Mucosa of rectum (tissue), 2 donors: Measurements from ENCODE around the gene CTRL.
A peak's percentile ranks its signal among the peaks of the same experiment; 100 is the strongest.

Experiments used
- H3K27ac ChIP-seq, 2 donors: one replicate each; pipeline ENCODE4 v1.7.0; 2013; ENCODE audit warnings: inconsistent platforms in 2 of 2, low read depth in 2 of 2, low read length in 2 of 2
- H3K27me3 ChIP-seq, 2 donors: one replicate each; pipeline ENCODE4 v1.7.0; 2013; ENCODE audit warnings: low read length in 2 of 2; ENCODE audit not compliant: control insufficient read depth in 2 of 2, insufficient read depth in 2 of 2
- H3K36me3 ChIP-seq, 2 donors: one replicate each; pipeline ENCODE4 v1.7.0; 2013; ENCODE audit warnings: low read length in 2 of 2; ENCODE audit not compliant: control insufficient read depth in 2 of 2, insufficient read depth in 2 of 2
- H3K4me1 ChIP-seq, 2 donors: one replicate each; pipeline ENCODE4 v1.7.0; 2013; ENCODE audit warnings: low read length in 2 of 2, mild to moderate bottlenecking in 1 of 2; ENCODE audit not compliant: control insufficient read depth in 2 of 2, insufficient read depth in 2 of 2
- H3K4me3 ChIP-seq, 2 donors: one replicate each; pipeline ENCODE4 v1.7.0; 2013; ENCODE audit warnings: low read length in 2 of 2
- H3K9ac ChIP-seq, 2 donors: one replicate each; pipeline ENCODE4 v1.7.0; 2013; ENCODE audit warnings: low read length in 2 of 2, low read depth in 1 of 2, mild to moderate bottlenecking in 1 of 2
- H3K9me3 ChIP-seq, 2 donors: one replicate each; pipeline ENCODE4 v1.7.0; 2013; ENCODE audit warnings: low read length in 2 of 2; ENCODE audit not compliant: control insufficient read depth in 2 of 2
- donor health status: healthy.
- donor health status: Normal muscosa, but diverticular disease.

Gene CTRL

GRCh38 chr16:67892375-67892774 lies 39.3 kb downstream of the CTRL start:
- Histone ChIP-seq H3K4me3 (peak overlapping the region; percentile 66 to 87), H3K9ac (peak overlapping the region; percentile 60 to 70), H3K27ac (peak overlapping the region; percentile 28 to 97), H3K36me3 (no peaks in the 10 kb centered on the region), H3K4me1 (peaks cover 16 to 19% of the 10 kb centered on the region in 2 donors), H3K9me3 (no peaks in the 10 kb centered on the region), H3K27me3 (no peaks in the 10 kb centered on the region)

DNA sequence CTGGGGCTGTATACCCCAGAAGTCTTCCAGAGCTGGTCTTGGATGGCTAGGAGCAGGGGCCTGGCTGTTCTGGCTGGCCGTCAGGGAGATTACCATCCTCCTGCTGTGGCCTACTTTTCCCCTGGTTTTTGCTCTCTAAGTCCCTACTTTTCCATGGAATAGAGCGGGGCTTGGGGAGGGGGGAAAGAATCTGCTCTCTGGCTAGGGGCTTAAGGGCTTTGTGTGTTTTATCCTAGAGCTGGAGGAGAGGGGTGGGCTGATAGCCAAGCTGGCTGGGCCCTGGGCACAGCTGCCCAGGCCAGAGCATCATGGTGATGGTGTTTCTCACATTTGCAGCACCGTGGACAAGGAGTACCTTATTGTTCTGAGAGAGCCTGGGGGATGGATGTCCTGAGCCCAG lies 43.3 kb downstream of the CTRL start:
- Histone ChIP-seq H3K4me1 (peaks cover 3 to 7% of the 10 kb centered on the region in 2 donors), H3K9ac (no peak overlapping the region), H3K4me3 (no peak overlapping the region), H3K9me3 (no peaks in the 10 kb centered on the region), H3K36me3 (peaks cover 6 to 19% of the 10 kb centered on the region in 2 donors), H3K27ac (no peak overlapping the region), H3K27me3 (no peaks in the 10 kb centered on the region)

- H3K27ac ChIP-seq = no peak overlapping the region
- no peak overlapping the region for H3K4me3 ChIP-seq
- no peak overlapping the region for H3K9ac ChIP-seq
- peaks cover 26 to 37% of the 10 kb centered on the region in 2 donors for H3K36me3 ChIP-seq
- no peaks in the 10 kb centered on the region for H3K9me3 ChIP-seq
- H3K27me3 ChIP-seq = no peaks in the 10 kb centered on the region
- peaks cover 6 to 7% of the 10 kb centered on the region in 2 donors for H3K4me1 ChIP-seq
Measured at GRCh38 chr16:67886387-67886786, 45.3 kb downstream of the CTRL start.

- no peaks in the 10 kb centered on the region for H3K27me3 ChIP-seq
- no peak overlapping the region for H3K27ac ChIP-seq
- H3K9ac ChIP-seq = no peak overlapping the region
- peaks cover 6 to 7% of the 10 kb centered on the region in 2 donors for H3K4me1 ChIP-seq
- H3K36me3 ChIP-seq = peaks cover 30 to 41% of the 10 kb centered on the region in 2 donors
- H3K4me3 ChIP-seq = no peak overlapping the region
- no peaks in the 10 kb centered on the region for H3K9me3 ChIP-seq
Measured at GRCh38 chr16:67885976-67886375, 45.7 kb downstream of the CTRL start.

DNA sequence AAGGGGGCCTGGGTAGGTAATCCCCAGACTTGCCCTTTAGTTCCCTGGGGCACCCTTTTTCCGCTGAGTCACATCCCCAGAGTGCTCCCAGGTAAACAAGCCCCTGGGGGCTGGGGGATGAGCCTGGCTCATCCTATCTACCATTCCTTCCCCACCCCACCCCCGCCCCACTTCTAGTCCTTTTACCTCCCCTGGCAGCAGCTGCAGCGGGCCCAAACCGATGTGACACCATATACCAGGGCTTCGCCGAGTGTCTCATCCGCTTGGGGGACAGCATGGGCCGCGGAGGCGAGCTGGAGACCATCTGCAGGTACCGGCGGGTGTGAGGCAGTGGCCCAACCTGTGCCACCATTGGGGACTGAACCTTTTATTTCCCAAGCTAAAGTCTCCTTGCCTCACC lies 46.1 kb downstream of the CTRL start:
- no peak overlapping the region for H3K27ac ChIP-seq
- no peak overlapping the region for H3K9ac ChIP-seq
- peaks cover 34 to 46% of the 10 kb centered on the region in 2 donors for H3K36me3 ChIP-seq
- H3K9me3 ChIP-seq = no peaks in the 10 kb centered on the region
- H3K4me3 ChIP-seq = no peak overlapping the region
- H3K27me3 ChIP-seq = no peaks in the 10 kb centered on the region
- peaks cover 6 to 7% of the 10 kb centered on the region in 2 donors for H3K4me1 ChIP-seq

DNA sequence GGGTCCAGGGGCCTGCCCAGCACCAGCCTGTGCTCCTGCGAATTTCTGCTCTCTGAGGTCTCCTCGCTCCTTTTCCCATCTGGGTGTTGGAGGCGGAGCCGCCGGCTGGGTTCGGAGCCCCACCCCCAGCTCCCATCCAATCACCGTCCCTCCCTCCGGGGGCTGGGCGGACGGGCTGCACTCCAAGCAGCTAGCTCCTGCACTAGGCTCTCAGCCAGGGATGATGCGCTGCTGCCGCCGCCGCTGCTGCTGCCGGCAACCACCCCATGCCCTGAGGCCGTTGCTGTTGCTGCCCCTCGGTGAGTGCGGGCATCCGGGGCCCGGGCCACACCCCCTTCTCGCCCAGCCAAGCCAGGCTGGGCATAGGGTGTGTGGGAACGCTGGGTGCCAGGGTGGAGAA lies 47.0 kb downstream of the CTRL start, which contains the start of gene NRN1L:
TSS of gene NRN1L (plus strand) at position 202 of the 400 bp plus-strand sequence. CDS start at position 221, 19 bp downstream.
- peaks cover 43 to 54% of the 10 kb centered on the region in 2 donors for H3K36me3 ChIP-seq
- no peak within 1 kb of the TSS for H3K27ac ChIP-seq
- H3K4me3 ChIP-seq = no peak within 1 kb of the TSS
- no peak within 1 kb of the TSS for H3K9ac ChIP-seq
- no peaks in the 10 kb centered on the region for H3K27me3 ChIP-seq
- peaks cover 6 to 7% of the 10 kb centered on the region in 2 donors for H3K4me1 ChIP-seq
- no peaks in the 10 kb centered on the region for H3K9me3 ChIP-seq

GRCh38 chr16:67883872-67884261 lies 47.8 kb downstream of the CTRL start:
- Histone ChIP-seq H3K9ac (no peak overlapping the region), H3K27me3 (no peaks in the 10 kb centered on the region), H3K4me1 (peaks cover 6 to 7% of the 10 kb centered on the region in 2 donors), H3K9me3 (no peaks in the 10 kb centered on the region), H3K27ac (no peak overlapping the region), H3K4me3 (no peak overlapping the region), H3K36me3 (peaks cover 51 to 62% of the 10 kb centered on the region in 2 donors)

GRCh38 chr16:67883146-67883871 lies 48.4 kb downstream of the CTRL start:
- Histone ChIP-seq H3K4me1 (peaks cover 6 to 7% of the 10 kb centered on the region in 2 donors), H3K4me3 (no peak overlapping the region), H3K27me3 (no peaks in the 10 kb centered on the region), H3K9me3 (no peaks in the 10 kb centered on the region), H3K36me3 (peaks cover 57 to 68% of the 10 kb centered on the region in 2 donors), H3K27ac (peak overlapping the region; percentile 45 to 54), H3K9ac (no peak overlapping the region)

GRCh38 chr16:67882374-67883145 lies 49.1 kb downstream of the CTRL start:
- H3K4me1 ChIP-seq = peaks cover 6 to 7% of the 10 kb centered on the region in 2 donors
- peaks cover 64 to 76% of the 10 kb centered on the region in 2 donors for H3K36me3 ChIP-seq
- no peak overlapping the region for H3K9ac ChIP-seq

DNA sequence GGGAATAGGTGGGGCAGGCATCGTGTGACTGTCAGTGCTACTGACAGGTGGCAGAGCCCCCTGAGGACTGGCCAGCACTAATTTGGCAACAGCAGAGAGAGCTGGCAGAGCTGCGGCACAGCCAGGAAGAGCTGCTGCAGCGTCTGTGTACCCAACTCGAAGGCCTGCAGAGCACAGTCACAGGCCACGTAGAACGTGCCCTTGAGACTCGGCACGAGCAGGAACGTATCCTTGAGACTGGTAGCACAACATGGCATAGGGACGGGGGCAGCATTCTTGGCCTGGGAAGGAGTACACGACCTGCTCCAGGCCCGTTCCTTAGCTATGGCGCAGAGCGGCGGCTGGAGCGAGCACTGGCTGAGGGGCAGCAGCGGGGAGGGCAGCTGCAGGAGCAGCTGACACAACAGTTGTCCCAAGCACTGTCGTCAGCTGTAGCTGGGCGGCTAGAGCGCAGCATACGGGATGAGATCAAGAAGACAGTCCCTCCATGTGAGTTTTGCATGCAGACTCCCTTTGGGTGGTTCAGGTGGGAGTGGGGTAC lies 50.0 kb downstream of the CTRL start:
- no peak overlapping the region for H3K4me3 ChIP-seq
- no peaks in the 10 kb centered on the region for H3K9me3 ChIP-seq
- no peak overlapping the region for H3K27ac ChIP-seq
- H3K4me1 ChIP-seq = peaks cover 6 to 7% of the 10 kb centered on the region in 2 donors
- peaks cover 73 to 82% of the 10 kb centered on the region in 2 donors for H3K36me3 ChIP-seq
- no peaks in the 10 kb centered on the region for H3K27me3 ChIP-seq
- H3K9ac ChIP-seq = no peak overlapping the region

More at GRCh38 chr16:67882374-67883145, 49.1 kb downstream of the CTRL start:
- Histone ChIP-seq H3K9me3 (no peaks in the 10 kb centered on the region), H3K4me3 (no peak overlapping the region), H3K27ac (peak overlapping the region in 1 of 2 donors; percentile 45), H3K27me3 (no peaks in the 10 kb centered on the region)
